ENCODE results near the gene PNPT1. TPM values are rescaled to one million over a fixed set of nuclear protein-coding genes. Genes with fewer than 3 reads are reported as not detected.

Gene PNPT1
- total RNA-seq, 1 experiment from 2014 or later: 91.6 TPM

- Histone ChIP-seq H3K36me3 (peaks cover 10% of the 10 kb centered on the region), H3K4me1 (replicated peaks) (peaks cover 5% of the 10 kb centered on the region), H3K27me3 (replicated peaks) (no peaks in the 10 kb centered on the region), H3K4me3 (no peak overlapping the region), H3K27ac (no peak overlapping the region), H3K9me3 (replicated peaks) (no peaks in the 10 kb centered on the region)
- no peak for DNase-seq (ENCODE audit: low read depth in 1 of 2, low spot score in 2 of 2)
Measured at GRCh38 chr2:55620123-55620779, 73.4 kb downstream of the PNPT1 start.

GRCh38 chr2:55618275-55619055 is 75.2 kb downstream of the PNPT1 start:
- Histone ChIP-seq H3K9me3 (replicated peaks) (no peaks in the 10 kb centered on the region), H3K27me3 (replicated peaks) (no peaks in the 10 kb centered on the region), H3K27ac (peak overlapping the region; percentile 61), H3K36me3 (peaks cover 27% of the 10 kb centered on the region), H3K4me1 (replicated peaks) (peaks cover 5% of the 10 kb centered on the region), H3K4me3 (peak overlapping the region; percentile 79)
- peak in 1 of 2 experiments; percentile 57 for DNase-seq (ENCODE audit: low read depth in 1 of 2, low spot score in 2 of 2)

GRCh38 chr2:55618025-55618274 is 75.7 kb downstream of the PNPT1 start:
- peak overlapping the region; percentile 61 for H3K27ac ChIP-seq
- no peak for DNase-seq (ENCODE audit: low read depth in 1 of 2, low spot score in 2 of 2)
- no peaks in the 10 kb centered on the region for H3K9me3 ChIP-seq (replicated peaks)
- H3K36me3 ChIP-seq: peaks cover 29% of the 10 kb centered on the region
- H3K4me1 ChIP-seq (replicated peaks): peaks cover 5% of the 10 kb centered on the region
- no peaks in the 10 kb centered on the region for H3K27me3 ChIP-seq (replicated peaks)
- peak overlapping the region; percentile 79 for H3K4me3 ChIP-seq

- H3K36me3 ChIP-seq: peaks cover 35% of the 10 kb centered on the region
Measured at GRCh38 chr2:55617175-55618024, 76.2 kb downstream of the PNPT1 start, which contains the start of gene PPP4R3B. TSS of gene PPP4R3B (minus strand) at chr2:55617622. CDS start at chr2:55617285, 337 bp downstream.

GRCh38 chr2:55616551-55617174 is 77.0 kb downstream of the PNPT1 start:
- Histone ChIP-seq H3K4me3 (peak overlapping the region; percentile 79), H3K27ac (peak overlapping the region; percentile 89), H3K36me3 (peaks cover 42% of the 10 kb centered on the region), H3K9me3 (replicated peaks) (no peaks in the 10 kb centered on the region), H3K4me1 (replicated peaks) (peaks cover 5% of the 10 kb centered on the region), H3K27me3 (replicated peaks) (no peaks in the 10 kb centered on the region)
- peak in 1 of 2 experiments; percentile 65 for DNase-seq (ENCODE audit: low read depth in 1 of 2, low spot score in 2 of 2)

More at GRCh38 chr2:55617175-55618024, 76.2 kb downstream of the PNPT1 start, which contains the start of gene PPP4R3B:
- Histone ChIP-seq H3K27ac (peak within 1 kb of the TSS; percentile 89), H3K27me3 (replicated peaks) (no peaks in the 10 kb centered on the region), H3K4me1 (replicated peaks) (peaks cover 5% of the 10 kb centered on the region), H3K9me3 (replicated peaks) (no peaks in the 10 kb centered on the region), H3K4me3 (peak within 1 kb of the TSS; percentile 79)
- peak; percentile 99 to 100 for DNase-seq (ENCODE audit: low read depth in 1 of 2, low spot score in 2 of 2)

GRCh38 chr2:55611997-55612396 is 81.6 kb downstream of the PNPT1 start:
- Histone ChIP-seq H3K4me3 (no peak overlapping the region), H3K36me3 (peaks cover 54% of the 10 kb centered on the region), H3K27ac (no peak overlapping the region), H3K27me3 (replicated peaks) (no peaks in the 10 kb centered on the region), H3K9me3 (replicated peaks) (no peaks in the 10 kb centered on the region), H3K4me1 (replicated peaks) (no peaks in the 10 kb centered on the region)
- DNase-seq (ENCODE audit: low read depth in 1 of 2, low spot score in 2 of 2): no peak

GRCh38 chr2:55610954-55611743 is 82.5 kb downstream of the PNPT1 start:
- no peak for DNase-seq (ENCODE audit: low read depth in 1 of 2, low spot score in 2 of 2)
- Histone ChIP-seq H3K27ac (no peak overlapping the region), H3K9me3 (replicated peaks) (no peaks in the 10 kb centered on the region), H3K4me1 (replicated peaks) (no peaks in the 10 kb centered on the region), H3K27me3 (replicated peaks) (no peaks in the 10 kb centered on the region), H3K36me3 (peaks cover 50% of the 10 kb centered on the region), H3K4me3 (no peak overlapping the region)

GRCh38 chr2:55609938-55610578 is 83.6 kb downstream of the PNPT1 start:
- no peak for DNase-seq (ENCODE audit: low read depth in 1 of 2, low spot score in 2 of 2)
- H3K4me1 ChIP-seq (replicated peaks): no peaks in the 10 kb centered on the region
- peaks cover 45% of the 10 kb centered on the region for H3K36me3 ChIP-seq
- H3K9me3 ChIP-seq (replicated peaks): no peaks in the 10 kb centered on the region
- H3K27me3 ChIP-seq (replicated peaks): no peaks in the 10 kb centered on the region
- H3K4me3 ChIP-seq: no peak overlapping the region
- H3K27ac ChIP-seq: no peak overlapping the region

GRCh38 chr2:55609193-55609794 is 84.3 kb downstream of the PNPT1 start:
- no peak overlapping the region for H3K27ac ChIP-seq
- peaks cover 2% of the 10 kb centered on the region; the same call in 1 of the 2 replicates for H3K4me1 ChIP-seq (replicated peaks)
- no peaks in the 10 kb centered on the region for H3K27me3 ChIP-seq (replicated peaks)
- H3K9me3 ChIP-seq (replicated peaks): no peaks in the 10 kb centered on the region
- H3K4me3 ChIP-seq: no peak overlapping the region
- peaks cover 38% of the 10 kb centered on the region for H3K36me3 ChIP-seq
- DNase-seq (ENCODE audit: low read depth in 1 of 2, low spot score in 2 of 2): no peak

GRCh38 chr2:55607717-55608116 is 85.9 kb downstream of the PNPT1 start:
- no peaks in the 10 kb centered on the region for H3K9me3 ChIP-seq (replicated peaks)
- no peak overlapping the region for H3K27ac ChIP-seq
- DNase-seq (ENCODE audit: low read depth in 1 of 2, low spot score in 2 of 2): no peak
- peaks cover 5% of the 10 kb centered on the region; the same call in 1 of the 2 replicates for H3K4me1 ChIP-seq (replicated peaks)
- peaks cover 33% of the 10 kb centered on the region for H3K36me3 ChIP-seq
- no peak overlapping the region for H3K4me3 ChIP-seq
- no peaks in the 10 kb centered on the region for H3K27me3 ChIP-seq (replicated peaks)

GRCh38 chr2:55604027-55604565 is 89.5 kb downstream of the PNPT1 start:
- H3K4me1 ChIP-seq (replicated peaks): peaks cover 5% of the 10 kb centered on the region; the same call in 1 of the 2 replicates
- H3K36me3 ChIP-seq: peaks cover 26% of the 10 kb centered on the region
- no peak for DNase-seq (ENCODE audit: low read depth in 1 of 2, low spot score in 2 of 2)
- H3K9me3 ChIP-seq (replicated peaks): no peaks in the 10 kb centered on the region
- no peak overlapping the region for H3K4me3 ChIP-seq
- H3K27me3 ChIP-seq (replicated peaks): no peaks in the 10 kb centered on the region
- H3K27ac ChIP-seq: no peak overlapping the region

- H3K27me3 ChIP-seq (replicated peaks): no peaks in the 10 kb centered on the region
- no peak overlapping the region for H3K27ac ChIP-seq
- H3K4me3 ChIP-seq: no peak overlapping the region
- H3K9me3 ChIP-seq (replicated peaks): no peaks in the 10 kb centered on the region
- no peak for DNase-seq (ENCODE audit: low read depth in 1 of 2, low spot score in 2 of 2)
- peaks cover 46% of the 10 kb centered on the region for H3K36me3 ChIP-seq
- peaks cover 5% of the 10 kb centered on the region; the same call in 1 of the 2 replicates for H3K4me1 ChIP-seq (replicated peaks)
Measured at GRCh38 chr2:55601849-55602248, 91.8 kb downstream of the PNPT1 start.

Measured in SJSA1 (cell line).